H1 (cell line): Measurements from ENCODE around the gene SLC11A1. TPM values are rescaled to one million over a fixed set of nuclear protein-coding genes. Genes with fewer than 3 reads are reported as not detected.

ENCODE experiments used
- CTCF ChIA-PET: fragments of 300-600 bp; sonication (Branson Sonifier 250); formaldehyde crosslinking; loops from one replicate; lab custom pipeline; 2021; ENCODE audit not compliant: partially characterized antibody; lab: Charles Lee
- POLR2A ChIA-PET: fragments of 300-600 bp; sonication (Branson Sonifier 250); formaldehyde crosslinking; loops from one replicate; lab custom pipeline; 2021; ENCODE audit warnings: inconsistent platforms; ENCODE audit not compliant: partially characterized antibody; lab: Charles Lee
- DNase-seq, 2 experiments: peaks; one replicate each; pipeline versions ENCODE4 v3.0.0 to v3.0.0-alpha.2; 2010 to 2022; ENCODE audit warnings: low spot score in 2 of 2, low read depth in 1 of 2, mixed read lengths in 1 of 2
- FAIRE-seq: peaks from 2 replicates; lab custom pipeline; 2011; peaks lifted over from hg19 to GRCh38; lab: Jason Lieb, UNC
- H2AFZ ChIP-seq: 2 replicates; pipeline ENCODE4 v1.8.1; 2012; ENCODE audit warnings: low read length, inconsistent platforms
- H2AK5ac ChIP-seq: 2 replicates; pipeline ENCODE4 v1.6.1; 2013; ENCODE audit warnings: low read depth, low read length
- H2BK120ac ChIP-seq: replicated peaks from 2 replicates; pipeline ENCODE3; 2013; ENCODE audit warnings: low read depth, low read length, inconsistent platforms
- H2BK12ac ChIP-seq: 2 replicates; pipeline ENCODE4 v1.6.1; 2013; ENCODE audit warnings: low read depth, low read length
- H2BK15ac ChIP-seq: 2 replicates; pipeline ENCODE4 v1.6.1; 2013; ENCODE audit warnings: low read length
- H2BK20ac ChIP-seq: 2 replicates; pipeline ENCODE4 v1.6.1; 2013; ENCODE audit warnings: low read length
- H2BK5ac ChIP-seq: 2 replicates; pipeline ENCODE4 v1.6.1; 2013; ENCODE audit warnings: low read depth, low read length
- H3K14ac ChIP-seq: 2 replicates; pipeline ENCODE4 v1.6.1; 2013; ENCODE audit warnings: inconsistent platforms; ENCODE audit not compliant: insufficient read length
- H3K18ac ChIP-seq: 2 replicates; pipeline ENCODE4 v1.6.1; 2013; ENCODE audit warnings: low read length; ENCODE audit errors: extremely low read depth
- H3K23ac ChIP-seq: 2 replicates; pipeline ENCODE4 v1.6.1; 2013; ENCODE audit warnings: inconsistent platforms; ENCODE audit not compliant: insufficient read length
- H3K23me2 ChIP-seq: 2 replicates; pipeline ENCODE4 v1.6.1; 2013; ENCODE audit warnings: low read depth, low read length
- H3K27ac ChIP-seq: 2 replicates; pipeline ENCODE4 v1.6.1; 2011; ENCODE audit warnings: low read depth, low read length, inconsistent platforms
- H3K27me3 ChIP-seq, 4 experiments: replicated peaks in 1 of 4; 1 replicate in 1 of 4; 2 replicates in 3 of 4; pipeline versions ENCODE4 v1.6.1 to v1.8.1; 2011 to 2013; ENCODE audit warnings: low read length in 3 of 4, mild to moderate bottlenecking in 3 of 4, inconsistent platforms in 2 of 4, mixed read lengths in 2 of 4, moderate library complexity in 1 of 4; ENCODE audit not compliant: control insufficient read depth in 3 of 4, insufficient read depth in 3 of 4; ENCODE audit errors: extremely low read depth in 1 of 4
- H3K36me3 ChIP-seq, 4 experiments: 2 replicates each; pipeline versions ENCODE4 v1.6.1 to v1.8.1; 2011 to 2013; ENCODE audit warnings: mild to moderate bottlenecking in 4 of 4, low read length in 3 of 4, moderate library complexity in 2 of 4, control low read depth in 1 of 4, inconsistent platforms in 1 of 4; ENCODE audit not compliant: insufficient read depth in 4 of 4, control insufficient read depth in 2 of 4
- H3K4ac ChIP-seq: replicated peaks from 2 replicates; pipeline ENCODE3; 2013; ENCODE audit warnings: low read length, low read depth, mixed read lengths, inconsistent platforms; ENCODE audit not compliant: insufficient read length
- H3K4me1 ChIP-seq, 4 experiments: replicated peaks in 1 of 4; 1 replicate in 1 of 4; 2 replicates in 3 of 4; pipeline versions ENCODE4 v1.6.1 to v1.8.1; 2011 to 2013; ENCODE audit warnings: low read length in 3 of 4, inconsistent platforms in 2 of 4, mixed read lengths in 1 of 4; ENCODE audit not compliant: insufficient read depth in 4 of 4, control insufficient read depth in 3 of 4
- H3K4me2 ChIP-seq, 2 experiments: 2 replicates each; pipeline versions ENCODE4 v1.6.1 to v1.8.1; 2011 to 2013; ENCODE audit warnings: low read depth in 2 of 2, low read length in 2 of 2, control low read depth in 1 of 2, inconsistent platforms in 1 of 2, mild to moderate bottlenecking in 1 of 2; ENCODE audit not compliant: insufficient read depth in 1 of 2
- H3K4me3 ChIP-seq, 4 experiments: fragments of 200-600, 300-600 bp in 1 of 4; sonication (generic), shearing (Covaris generic), sonication (Bioruptor Twin) in 1 of 4; 2 replicates each; pipeline versions ENCODE4 v1.5.1 to v1.8.1; 2011 to 2016; ENCODE audit warnings: low read length in 4 of 4, low read depth in 3 of 4, control low read depth in 2 of 4, inconsistent platforms in 2 of 4, mild to moderate bottlenecking in 2 of 4, mixed read lengths in 1 of 4, moderate library complexity in 1 of 4; ENCODE audit not compliant: insufficient read depth in 2 of 4; ENCODE audit errors: extremely low read depth in 1 of 4
- H3K56ac ChIP-seq: replicated peaks from 2 replicates; pipeline ENCODE3; 2013; ENCODE audit warnings: low read depth, mild to moderate bottlenecking, mixed read lengths, low read length, inconsistent platforms; ENCODE audit not compliant: insufficient read length
- H3K79me1 ChIP-seq: 2 replicates; pipeline ENCODE4 v1.6.1; 2013; ENCODE audit warnings: low read depth, low read length, control low read depth
- H3K79me2 ChIP-seq, 2 experiments: 2 replicates each; pipeline versions ENCODE4 v1.6.1 to v1.8.1; 2012 to 2013; ENCODE audit warnings: low read length in 2 of 2, mild to moderate bottlenecking in 2 of 2, inconsistent platforms in 1 of 2; ENCODE audit not compliant: insufficient read depth in 2 of 2, control insufficient read depth in 1 of 2
- H3K9ac ChIP-seq, 4 experiments: replicated peaks in 1 of 4; 1 replicate in 1 of 4; 2 replicates in 3 of 4; pipeline versions ENCODE4 v1.6.1 to v1.8.1; 2011 to 2013; ENCODE audit warnings: low read depth in 3 of 4, low read length in 3 of 4, control low read depth in 2 of 4, mild to moderate bottlenecking in 2 of 4, moderate library complexity in 2 of 4, inconsistent platforms in 1 of 4; ENCODE audit errors: extremely low read depth in 1 of 4
- H3K9me3 ChIP-seq, 2 experiments: 2 replicates each; pipeline versions ENCODE4 v1.6.1 to v1.8.1; 2012 to 2013; ENCODE audit warnings: mild to moderate bottlenecking in 2 of 2, moderate library complexity in 2 of 2, control low read depth in 1 of 2, inconsistent platforms in 1 of 2, low read depth in 1 of 2, low read length in 1 of 2, mixed read lengths in 1 of 2; ENCODE audit not compliant: insufficient read depth in 2 of 2
- H4K20me1 ChIP-seq, 2 experiments: replicated peaks in 1 of 2; 2 replicates each; pipeline versions ENCODE3 to v1.8.1; 2011 to 2013; ENCODE audit warnings: inconsistent platforms in 2 of 2, low read length in 2 of 2, mild to moderate bottlenecking in 1 of 2; ENCODE audit not compliant: insufficient read depth in 2 of 2, control insufficient read depth in 1 of 2
- H4K5ac ChIP-seq: 2 replicates; pipeline ENCODE4 v1.6.1; 2013; ENCODE audit warnings: low read length, low read depth, mixed read lengths, inconsistent platforms; ENCODE audit not compliant: insufficient read length
- H4K8ac ChIP-seq: 2 replicates; pipeline ENCODE4 v1.8.0; 2013; ENCODE audit warnings: mild to moderate bottlenecking, moderate library complexity, low read length, inconsistent platforms; ENCODE audit not compliant: insufficient read depth; ENCODE audit errors: extremely low read depth
- H4K91ac ChIP-seq: replicated peaks from 2 replicates; pipeline ENCODE3; 2013; ENCODE audit warnings: low read length, mixed read lengths, inconsistent platforms; ENCODE audit not compliant: insufficient read length
- CHD1 ChIP-seq: IDR thresholded peaks from 2 replicates; pipeline ENCODE4 v1.6.1; 2012; ENCODE audit warnings: low read depth, low read length, improper control_type of control experiment
- CTBP2 ChIP-seq: IDR thresholded peaks from 2 replicates; pipeline ENCODE4 v1.7.0; 2011; ENCODE audit warnings: borderline replicate concordance, mild to moderate bottlenecking, moderate library complexity, mixed read lengths, low read length; ENCODE audit not compliant: insufficient read depth, insufficient read length
- EP300 ChIP-seq, 2 experiments: IDR thresholded peaks; 1 replicate in 1 of 2; 2 replicates in 1 of 2; pipeline ENCODE4 v1.6.1; 2011 to 2012; ENCODE audit warnings: low read depth in 2 of 2, low read length in 2 of 2, mild to moderate bottlenecking in 2 of 2, borderline replicate concordance in 1 of 2, inconsistent platforms in 1 of 2, moderate library complexity in 1 of 2
- HDAC2 ChIP-seq, 2 experiments: fragments of 300-600 bp in 1 of 2; sonication (generic) in 1 of 2; IDR thresholded peaks; 2 replicates each; pipeline ENCODE4 v1.6.1; 2011 to 2012; ENCODE audit warnings: low read depth in 2 of 2, low read length in 2 of 2, mild to moderate bottlenecking in 2 of 2, moderate library complexity in 2 of 2, borderline replicate concordance in 1 of 2, inconsistent platforms in 1 of 2
- NANOG ChIP-seq: IDR thresholded peaks from 2 replicates; pipeline ENCODE4 v1.6.1; 2011; ENCODE audit warnings: low read length, low read depth, mild to moderate bottlenecking, inconsistent platforms; ENCODE audit not compliant: insufficient read depth, poor library complexity, severe bottlenecking
- POLR2AphosphoS5 ChIP-seq: IDR thresholded peaks from 2 replicates; pipeline ENCODE4 v1.6.1; 2011; ENCODE audit warnings: low read depth, low read length
- SIN3A ChIP-seq, 2 experiments: IDR thresholded peaks in 1 of 2; conservative IDR thresholded peaks in 1 of 2; 2 replicates each; pipeline ENCODE4 v1.6.1; 2011 to 2012; ENCODE audit warnings: low read length in 2 of 2, improper control_type of control experiment in 1 of 2, low read depth in 1 of 2, mild to moderate bottlenecking in 1 of 2
- SIRT6 ChIP-seq: IDR thresholded peaks from one replicate; pipeline ENCODE4 v1.7.1; 2012; ENCODE audit warnings: low read length, inconsistent platforms
- SIX5 ChIP-seq: IDR thresholded peaks from 2 replicates; pipeline ENCODE4 v1.6.1; 2011; ENCODE audit warnings: mild to moderate bottlenecking, low read depth, low read length
- TAF1 ChIP-seq: IDR thresholded peaks from 2 replicates; pipeline ENCODE4 v1.6.1; 2011; ENCODE audit warnings: mild to moderate bottlenecking, low read depth, low read length
- ZNF274 ChIP-seq: IDR thresholded peaks from 2 replicates; pipeline ENCODE4 v1.7.0; 2012; ENCODE audit warnings: low read length, borderline replicate concordance; ENCODE audit errors: extremely low read depth
- WGBS, 2 experiments: shearing (Covaris generic) in 1 of 2; methylation state at CpG; one replicate each; pipeline versions ENCODE4 v1.1.6 to v1.1.7; 2013 to 2015; ENCODE audit warnings: low lambda C conversion rate in 2 of 2, mixed read lengths in 2 of 2, inconsistent platforms in 1 of 2, low coverage in 1 of 2, missing lambda C conversion rate in 1 of 2; ENCODE audit not compliant: insufficient replicate concordance in 2 of 2, insufficient coverage in 1 of 2, insufficient read length in 1 of 2; ENCODE audit errors: extremely low coverage in 1 of 2, missing lambda C conversion rate in 1 of 2; 5-methylcytosine and 5-hydroxymethylcytosine counted together
- polyA plus RNA-seq, 7 experiments: library from polyadenylated mRNA; depleted of rRNA in 3 of 7; stranded (reverse) in 5 of 7; unstranded in 2 of 7; fragments of >200 nt in 5 of 7; fragments of 200-250 nt in 2 of 7; gene quantifications; 1 replicate in 5 of 7; 2 replicates in 1 of 7; 4 replicates in 1 of 7; pipeline versions ENCODE4 v1.2.1 to v1.2.3, GENCODE V29; 2011 to 2013; ENCODE audit warnings: missing spikeins in 2 of 7, mixed read lengths in 2 of 7
- total RNA-seq: library from RNA; stranded (reverse); fragmentation: NEBNext Ultra II Directional; extraction: Animal tissue kit (Norgen Biotek cat#: 25700); gene quantifications from 2 replicates; pipeline ENCODE4 v1.2.1, GENCODE V29; 2021

SLC11A1 gene
- total and polyA plus RNA-seq, 2 of the 8 experiments (the other 6 are each of a cell fraction or from before 2014, with no cell fraction given): 0.20 to 0.43 TPM

- Histone ChIP-seq H3K79me1 (no peaks in the 10 kb centered on the region), H3K4me3 (no peak overlapping the region), H2BK120ac (no peak overlapping the region), H4K5ac (no peak overlapping the region), H3K9ac (no peak overlapping the region), H4K8ac (peak overlapping the region; percentile 68; the same call in 1 of the 2 replicates), H3K23me2 (no peaks in the 10 kb centered on the region), H3K23ac (no peak overlapping the region), H3K36me3 (no peaks in the 10 kb centered on the region; a peak in 1 of 8 replicates), H3K27ac (no peak overlapping the region), H3K4me2 (no peak overlapping the region), H3K14ac (no peak overlapping the region), H2BK12ac (no peak overlapping the region), H3K56ac (no peak overlapping the region), H3K4ac (no peak overlapping the region), H2BK5ac (no peak overlapping the region), H3K27me3 (no peaks in the 10 kb centered on the region), H2AFZ (no peak overlapping the region), H3K4me1 (peaks cover 0 to 4% (median 0%) of the 10 kb centered on the region in 4 experiments; a peak in 1 of 7 replicates), H2BK15ac (no peak overlapping the region), H4K20me1 (no peaks in the 10 kb centered on the region), H3K18ac (no peak overlapping the region), H2AK5ac (no peak overlapping the region), H2BK20ac (no peak overlapping the region), H3K79me2 (no peaks in the 10 kb centered on the region), H3K9me3 (no peaks in the 10 kb centered on the region), H4K91ac (no peak overlapping the region)
- DNase-seq (no peak), FAIRE-seq (no peak)
- ChIA-PET POLR2A (interaction anchor here (1.0 kb wide), 1 partner anchor 12 kb away, joined by 3 read pairs; the partner anchor contains the start of gene CATIP), CTCF (interaction anchor here (0.6 to 3.0 kb wide), 6 partner anchors 11 to 559 kb away, joined by 3 to 18 read pairs (median 3); partner anchors contain the start of gene CATIP)
- 87% methylated on average over 19 of the region's 22 CpGs; no CpG with 5 or more reads in 1 of the 2 experiments for WGBS, 2 experiments
- no peak for TF ChIP-seq CTBP2
- no peak for TF ChIP-seq TAF1
- no peak for TF ChIP-seq HDAC2 (IDR thresholded peaks at IDR 0.05; ENCODE audit: borderline replicate concordance in 1 of 2, low read depth in 2 of 2, low read length in 2 of 2)
- TF ChIP-seq SIN3A (conservative IDR thresholded peaks at IDR 0.05 in 1 of 2, IDR thresholded peaks at IDR 0.05 in 1 of 2; ENCODE audit: low read depth in 1 of 2, low read length in 2 of 2): no peak
- TF ChIP-seq POLR2AphosphoS5: no peak
- no peak for TF ChIP-seq SIRT6
- TF ChIP-seq NANOG: no peak
- TF ChIP-seq CHD1: no peak
- TF ChIP-seq EP300 (IDR thresholded peaks at IDR 0.05; ENCODE audit: borderline replicate concordance in 1 of 2, low read depth in 2 of 2, low read length in 2 of 2): no peak
- no peak for TF ChIP-seq SIX5
- TF ChIP-seq ZNF274: no peak
These were observed 37.2 kb upstream of the SLC11A1 start for GRCh38 chr2:218344755-218345417.
